Stimulated activated CD4-positive, alpha-beta T cell treated with anti-CD3 and anti-CD28 coated beads, Interleukin-2, amount 100 ng/mL, for 4 hours (primary cell): ENCODE results near the gene TAF1A.

Source experiments
- DNase-seq: peaks from one replicate; pipeline ENCODE4 v3.0.0-alpha.2; 2020; ENCODE audit warnings: low read depth

TAF1A gene

DNA sequence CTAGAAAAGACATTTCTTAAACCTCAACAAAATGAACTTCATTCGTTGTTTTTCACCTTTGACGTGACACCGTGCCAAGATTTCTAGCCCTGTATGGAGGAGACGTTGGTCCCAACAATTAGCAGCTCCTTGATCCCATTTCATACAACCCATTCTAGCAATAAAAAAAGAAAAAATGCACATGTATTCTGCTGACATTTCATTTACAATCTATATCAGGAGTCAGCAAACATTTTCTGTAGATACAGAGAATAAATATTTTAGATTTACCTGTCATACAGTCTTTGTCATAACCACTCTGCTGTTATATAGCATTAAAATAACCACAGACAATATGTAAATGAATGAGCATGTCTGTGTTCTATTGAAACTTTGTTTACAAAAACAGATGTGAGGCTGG lies 7.0 kb upstream of the TAF1A start:
- no peak for DNase-seq

DNA sequence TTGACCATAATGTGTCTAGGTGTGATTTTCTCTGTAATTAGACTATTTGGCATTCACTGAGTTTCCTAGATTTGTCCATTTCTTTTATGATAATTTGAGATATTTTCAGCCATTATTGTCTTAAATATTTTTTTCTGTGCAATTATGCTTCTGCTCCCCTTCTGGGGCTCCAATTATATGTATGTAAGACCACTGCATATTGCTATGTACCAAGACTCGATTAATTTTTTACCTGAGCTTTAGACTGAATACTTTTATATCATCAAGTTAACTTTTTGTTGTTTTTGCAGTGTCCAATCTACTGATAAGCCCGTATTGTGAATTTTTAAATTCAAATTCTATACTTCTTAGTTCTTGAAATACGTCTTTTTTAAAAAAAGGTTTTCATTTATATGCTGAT lies 5.1 kb upstream of the TAF1A start:
- no peak for DNase-seq

DNA sequence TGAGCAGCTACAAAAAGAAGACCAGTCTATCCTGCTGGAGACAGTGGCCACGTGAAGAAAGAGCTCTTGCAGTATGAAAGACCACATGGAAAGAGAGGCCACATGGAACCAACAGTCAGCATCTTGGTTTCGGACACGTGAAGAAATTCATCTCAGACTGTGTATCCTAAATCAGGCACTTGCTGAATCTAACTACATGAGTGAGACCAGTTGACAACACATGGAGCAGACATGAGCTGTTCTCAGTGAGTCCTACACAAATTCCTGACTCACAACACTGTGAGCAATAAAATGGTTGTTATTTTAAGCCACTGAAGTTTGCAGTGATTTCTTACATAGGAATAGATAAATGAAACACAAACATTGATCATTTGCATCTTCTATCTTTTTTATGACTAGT lies 2.4 kb upstream of the TAF1A start:
- DNase-seq: no peak

DNA sequence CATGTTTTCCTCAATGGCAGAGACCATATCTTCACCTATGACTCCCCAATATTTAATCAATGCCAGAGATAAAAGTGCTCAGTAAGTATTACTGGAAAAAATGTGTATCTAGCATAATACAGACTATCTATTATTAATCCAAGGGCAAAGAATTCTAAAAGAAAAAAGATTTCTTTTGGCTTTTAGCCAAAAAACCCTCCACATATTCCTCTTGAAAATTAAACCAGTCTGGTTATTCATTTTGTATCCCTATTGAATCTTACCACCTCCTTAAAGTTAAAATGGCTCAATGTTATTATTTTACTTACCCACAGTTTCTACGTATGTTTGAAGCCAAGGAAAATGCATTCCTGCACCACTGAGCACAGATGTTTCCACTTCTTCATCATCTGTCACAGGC lies 1.6 kb downstream of the TAF1A start:
- DNase-seq: no peak

DNA sequence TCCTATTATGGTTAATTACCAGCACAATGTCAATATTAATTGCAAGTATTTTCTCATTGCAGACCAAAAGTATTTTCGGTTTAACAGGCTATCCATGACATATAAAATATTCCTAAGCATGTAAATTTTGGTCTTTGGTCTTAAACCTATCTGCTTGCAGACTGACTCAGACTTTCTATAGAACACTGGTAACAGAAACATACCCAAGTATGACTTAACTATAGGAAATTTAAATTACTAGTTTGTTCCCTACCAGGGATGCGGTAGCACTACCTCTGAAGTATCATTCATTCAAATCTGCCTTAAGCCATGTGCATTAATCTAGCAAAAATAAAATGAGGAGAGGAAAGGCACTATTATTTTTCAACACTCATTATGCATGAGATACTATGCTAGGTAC lies 2.9 kb downstream of the TAF1A start:
- no peak for DNase-seq

- DNase-seq: no peak
These were observed 6.7 kb downstream of the TAF1A start for GRCh38 chr1:222583079-222583478.

- no peak for DNase-seq
These were observed 7.5 kb downstream of the TAF1A start for GRCh38 chr1:222582099-222582774.

GRCh38 chr1:222579316-222579715 lies 10.4 kb downstream of the TAF1A start:
- DNase-seq: no peak

DNA sequence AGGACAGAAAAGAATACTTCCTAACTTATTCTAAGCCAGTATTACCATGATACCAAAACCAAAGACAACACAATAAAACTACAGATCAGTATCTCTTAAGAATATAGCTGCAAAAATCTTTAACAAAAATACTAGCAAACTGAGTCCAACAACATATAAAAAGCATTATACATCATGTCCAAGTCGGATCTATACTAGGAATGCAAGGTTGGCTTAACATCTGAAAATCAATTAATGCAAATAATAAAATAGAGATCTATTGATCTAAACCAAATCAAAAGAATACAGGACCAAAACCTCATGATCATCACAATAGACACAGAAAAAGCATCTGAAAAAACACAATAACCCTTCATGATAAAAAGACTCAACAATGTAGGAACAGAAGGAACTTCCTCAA lies 18.9 kb downstream of the TAF1A start:
- DNase-seq: no peak

DNA sequence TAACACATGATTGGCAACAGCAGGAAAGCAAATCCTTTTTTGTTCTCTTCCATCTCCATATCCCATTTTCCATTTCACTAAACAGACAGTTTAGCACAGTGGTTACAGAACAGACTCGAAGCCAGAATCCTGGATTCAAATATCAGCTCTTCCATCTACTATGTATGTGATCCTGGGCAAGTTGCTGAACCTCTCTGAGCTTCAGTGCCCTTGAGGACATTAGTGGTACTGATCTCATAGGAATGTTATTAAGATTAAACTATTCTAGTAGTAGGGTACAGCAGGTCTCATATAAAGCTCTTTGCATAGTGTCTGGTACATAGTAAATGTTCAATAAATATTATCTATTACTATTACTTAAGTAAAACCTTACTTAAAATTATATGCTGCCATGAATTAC lies 28.1 kb downstream of the TAF1A start:
- no peak for DNase-seq

DNA sequence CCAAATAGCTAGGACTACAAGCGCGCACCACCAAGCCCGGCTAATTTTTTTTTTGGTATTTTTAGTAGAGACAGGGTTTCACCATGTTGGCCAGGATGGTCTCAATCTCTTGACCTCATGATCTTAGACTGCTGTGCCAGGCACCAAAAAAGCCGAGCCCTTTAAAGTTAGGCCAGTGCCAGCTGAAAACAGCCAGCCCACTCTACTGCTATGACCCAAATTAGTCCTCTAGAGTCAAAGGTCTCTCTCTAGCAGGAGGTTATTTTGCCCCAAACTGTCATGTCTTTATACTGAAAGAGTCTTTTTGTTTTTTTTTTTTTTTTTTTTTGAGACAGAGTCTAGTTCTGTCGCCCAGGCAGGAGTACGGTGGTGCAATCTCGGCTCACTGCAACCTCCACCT lies 32.2 kb downstream of the TAF1A start:
- no peak for DNase-seq

- no peak for DNase-seq
These were observed 32.6 kb downstream of the TAF1A start for GRCh38 chr1:222557148-222557547.

GRCh38 chr1:222555992-222556615 lies 33.6 kb downstream of the TAF1A start:
- no peak for DNase-seq

DNA sequence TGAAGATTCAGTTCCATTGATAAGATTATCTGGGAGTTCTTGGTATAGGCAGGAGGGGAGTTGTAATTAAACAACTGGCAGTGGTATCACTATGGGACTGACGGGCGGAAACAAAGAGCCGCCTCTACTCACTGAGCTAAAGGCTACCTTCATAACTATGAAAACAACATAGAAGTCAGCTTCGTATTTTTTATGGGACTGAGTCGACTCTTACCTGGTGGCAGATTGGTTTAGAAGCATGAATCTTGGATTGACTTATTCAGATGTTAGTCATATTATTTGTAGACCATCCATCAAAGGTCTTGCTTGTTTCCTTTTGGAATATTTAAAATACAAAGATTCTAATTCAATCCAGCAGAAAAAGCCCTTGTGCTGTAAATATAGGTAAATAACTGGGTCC lies 35.6 kb downstream of the TAF1A start:
- DNase-seq: no peak

DNA sequence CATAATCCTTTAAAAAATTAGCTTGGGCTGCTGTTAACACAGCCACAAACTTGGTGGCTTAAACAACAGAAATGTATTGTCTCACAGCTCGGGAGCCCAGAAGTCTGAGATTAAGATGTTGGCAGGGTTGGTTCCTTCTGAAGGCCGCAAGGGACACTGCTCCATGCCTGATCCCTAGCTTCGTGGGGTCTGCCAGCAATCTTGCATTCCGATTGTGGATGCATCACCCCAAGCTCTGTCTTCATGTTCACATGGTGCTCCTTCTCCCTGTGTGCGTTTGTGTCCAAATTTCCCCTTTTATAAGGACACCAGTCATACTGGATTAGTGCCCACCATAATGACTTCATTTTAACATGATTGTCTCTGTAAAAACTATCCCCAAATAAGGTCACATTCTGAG lies 36.9 kb downstream of the TAF1A start:
- DNase-seq: no peak

- no peak for DNase-seq
These were observed 41.6 kb downstream of the TAF1A start, which contains the start of gene HHIPL2 for GRCh38 chr1:222547944-222548671. TSS of gene HHIPL2 (minus strand) at chr1:222548104. CDS start at chr1:222548044, 60 bp downstream.

GRCh38 chr1:222547260-222547614 lies 42.5 kb downstream of the TAF1A start:
- DNase-seq: no peak

DNA sequence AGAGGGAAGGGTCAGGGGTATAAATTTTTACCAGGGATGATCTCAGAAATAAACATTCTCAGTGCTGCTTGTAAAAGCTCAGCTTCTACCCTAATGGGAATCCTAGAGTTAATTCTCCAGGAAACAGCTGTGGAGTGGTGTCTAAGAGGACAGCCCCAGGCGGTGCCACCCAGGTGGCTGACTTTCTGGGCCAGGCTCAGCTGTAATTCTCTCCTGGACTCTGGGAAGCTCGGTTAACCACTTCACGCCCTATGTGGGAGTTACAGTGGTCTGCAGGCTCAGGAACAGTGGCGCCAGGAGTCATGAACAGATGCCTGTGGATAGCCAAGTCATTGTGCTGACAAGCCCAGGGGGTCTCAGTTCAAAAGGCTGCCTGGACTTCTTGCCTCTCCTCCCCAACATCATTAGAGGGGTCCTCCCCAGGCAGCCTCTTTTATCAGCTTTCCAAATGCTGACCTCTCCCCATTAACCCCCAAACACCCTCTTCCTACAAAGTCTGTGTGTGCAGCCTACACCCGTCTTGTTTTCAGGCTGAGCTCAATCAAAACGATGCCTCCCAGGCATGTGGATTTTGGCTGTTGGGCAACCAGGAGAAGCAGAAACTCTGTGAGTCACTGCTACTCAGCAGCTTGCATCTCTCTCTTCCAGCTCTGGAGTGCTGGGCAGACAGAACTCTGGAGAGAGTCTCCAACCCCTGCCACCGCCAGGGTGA lies 43.0 kb downstream of the TAF1A start:
- DNase-seq: no peak

GRCh38 chr1:222546091-222546490 lies 43.6 kb downstream of the TAF1A start:
- DNase-seq: no peak

- DNase-seq: no peak
These were observed 45.9 kb downstream of the TAF1A start for GRCh38 chr1:222543817-222544216.

DNA sequence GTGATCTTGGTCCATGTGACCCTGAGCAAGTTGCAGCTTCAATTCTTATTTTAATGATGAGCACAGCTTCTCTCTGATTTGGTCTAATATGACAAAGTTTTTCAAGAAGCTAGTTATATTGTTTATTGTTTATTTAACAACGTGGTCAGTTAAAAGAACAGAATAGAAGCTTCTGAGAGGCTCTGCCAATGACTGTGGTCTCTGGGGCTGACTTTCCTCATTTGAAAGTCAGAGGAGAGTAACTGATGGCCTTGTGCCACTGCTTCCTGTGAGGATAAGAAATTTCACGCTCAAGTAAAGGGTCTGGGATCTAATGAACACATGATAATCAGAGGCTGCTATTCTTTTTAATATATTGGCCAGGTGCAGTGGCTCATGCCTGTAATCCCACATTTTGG lies 49.1 kb downstream of the TAF1A start:
- no peak for DNase-seq

GRCh38 chr1:222539951-222540597 lies 49.7 kb downstream of the TAF1A start:
- DNase-seq: no peak
